ENCODE results near the gene CAMK2B. TPM values are rescaled to one million over a fixed set of nuclear protein-coding genes. Genes with fewer than 3 reads are reported as not detected.

The CAMK2B gene
- total RNA-seq, 2 experiments from 2014 or later, result not detected

DNA sequence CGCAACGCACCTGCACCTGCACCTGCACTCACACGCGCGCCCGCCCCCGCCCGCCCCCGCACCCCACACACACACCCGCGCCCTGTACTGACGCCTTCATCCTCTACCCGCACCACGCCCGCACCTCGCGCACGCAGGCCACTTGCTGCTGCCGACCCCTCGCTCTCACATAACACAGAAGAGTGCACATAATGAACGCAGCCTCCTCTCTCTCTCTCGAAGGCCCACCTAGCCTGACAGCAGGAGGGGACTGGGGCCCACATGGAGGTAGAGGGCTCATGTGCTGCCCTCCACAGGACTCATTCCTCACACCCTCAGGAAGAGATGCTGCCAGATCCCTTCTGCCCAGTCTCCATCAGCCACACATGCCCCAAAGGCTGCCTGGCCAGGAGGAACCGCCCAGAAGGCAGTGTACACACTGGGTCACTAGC lies 432 bp upstream of the CAMK2B start:
- Mint-ChIP-seq H3K27me3 (peaks cover 45% of the 10 kb centered on the region), H3K27ac (no peak overlapping the region), H3K9me3 (peaks cover 3% of the 10 kb centered on the region), H3K4me1 (peaks cover 7% of the 10 kb centered on the region), H3K4me3 (peak overlapping the region; percentile 62), H3K36me3 (ENCODE audit: low read depth) (no peaks in the 10 kb centered on the region)
- CTCF ChIA-PET, result no interaction called here
- POLR2A ChIA-PET, result no interaction called here
- DNase-seq, result peak; percentile 5

DNA sequence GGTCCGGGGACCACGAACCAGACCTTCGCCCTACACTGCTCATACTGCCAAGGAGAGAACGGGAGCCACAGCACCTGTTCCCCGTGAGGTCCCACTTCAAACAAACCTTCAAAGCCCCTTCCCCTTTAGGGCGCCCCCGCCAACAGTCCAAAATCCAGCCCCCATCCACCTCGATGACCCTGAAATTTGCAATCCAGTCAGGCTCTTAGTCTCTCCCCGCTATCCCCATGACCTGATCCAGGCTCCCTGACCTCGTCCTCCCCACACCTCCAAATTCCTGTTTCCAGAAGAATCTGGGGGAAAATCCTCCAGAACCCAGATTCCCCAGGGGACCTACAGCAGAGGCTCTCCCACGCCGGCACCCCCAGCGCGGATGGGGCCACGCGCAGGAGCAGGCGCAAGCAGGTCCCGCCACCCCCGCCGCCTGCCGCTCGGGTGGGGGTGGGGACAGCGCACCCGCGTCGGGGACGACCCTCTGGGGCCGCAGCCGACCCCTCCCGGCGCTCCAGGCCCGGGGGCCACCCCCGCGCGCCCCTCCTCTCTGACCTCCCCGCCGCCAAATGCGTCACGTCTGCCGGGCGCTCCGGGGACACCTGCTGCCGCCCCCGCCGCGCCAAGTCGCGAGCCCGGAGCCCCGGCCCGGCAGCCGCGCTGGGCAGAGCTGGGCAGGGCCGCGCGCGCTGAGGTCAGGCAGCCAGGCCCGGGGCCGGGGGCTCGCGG lies 753 bp downstream of the CAMK2B start:
- H3K27ac Mint-ChIP-seq, result no peak overlapping the region
- H3K4me3 Mint-ChIP-seq, result peak overlapping the region; percentile 37
- no peaks in the 10 kb centered on the region for H3K36me3 Mint-ChIP-seq (ENCODE audit: low read depth)
- ChIA-PET POLR2A (no interaction called here), CTCF (no interaction called here)
- peaks cover 7% of the 10 kb centered on the region for H3K4me1 Mint-ChIP-seq
- peaks cover 3% of the 10 kb centered on the region for H3K9me3 Mint-ChIP-seq
- no peak for DNase-seq
- H3K27me3 Mint-ChIP-seq, result peaks cover 45% of the 10 kb centered on the region

DNA sequence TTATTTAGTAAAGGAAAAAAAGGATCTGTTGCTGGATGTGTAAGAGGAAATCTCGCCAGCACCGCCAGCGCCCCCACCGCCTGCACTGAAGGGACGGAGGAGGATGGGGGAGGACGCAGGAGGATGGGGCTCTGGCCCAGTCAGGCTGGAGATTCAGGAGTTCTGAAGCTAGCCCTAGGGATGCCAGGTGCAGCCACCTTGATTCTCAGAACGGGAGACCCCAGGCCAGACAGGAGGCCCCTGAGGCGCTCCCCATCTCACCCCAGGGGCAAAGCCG lies 1.3 kb downstream of the CAMK2B start:
- POLR2A ChIA-PET, result no interaction called here
- Mint-ChIP-seq H3K36me3 (ENCODE audit: low read depth) (no peaks in the 10 kb centered on the region), H3K27ac (no peak overlapping the region), H3K9me3 (peaks cover 3% of the 10 kb centered on the region), H3K4me3 (peak overlapping the region; percentile 37), H3K27me3 (peaks cover 45% of the 10 kb centered on the region), H3K4me1 (peaks cover 7% of the 10 kb centered on the region)
- no peak for DNase-seq
- CTCF ChIA-PET, result no interaction called here

DNA sequence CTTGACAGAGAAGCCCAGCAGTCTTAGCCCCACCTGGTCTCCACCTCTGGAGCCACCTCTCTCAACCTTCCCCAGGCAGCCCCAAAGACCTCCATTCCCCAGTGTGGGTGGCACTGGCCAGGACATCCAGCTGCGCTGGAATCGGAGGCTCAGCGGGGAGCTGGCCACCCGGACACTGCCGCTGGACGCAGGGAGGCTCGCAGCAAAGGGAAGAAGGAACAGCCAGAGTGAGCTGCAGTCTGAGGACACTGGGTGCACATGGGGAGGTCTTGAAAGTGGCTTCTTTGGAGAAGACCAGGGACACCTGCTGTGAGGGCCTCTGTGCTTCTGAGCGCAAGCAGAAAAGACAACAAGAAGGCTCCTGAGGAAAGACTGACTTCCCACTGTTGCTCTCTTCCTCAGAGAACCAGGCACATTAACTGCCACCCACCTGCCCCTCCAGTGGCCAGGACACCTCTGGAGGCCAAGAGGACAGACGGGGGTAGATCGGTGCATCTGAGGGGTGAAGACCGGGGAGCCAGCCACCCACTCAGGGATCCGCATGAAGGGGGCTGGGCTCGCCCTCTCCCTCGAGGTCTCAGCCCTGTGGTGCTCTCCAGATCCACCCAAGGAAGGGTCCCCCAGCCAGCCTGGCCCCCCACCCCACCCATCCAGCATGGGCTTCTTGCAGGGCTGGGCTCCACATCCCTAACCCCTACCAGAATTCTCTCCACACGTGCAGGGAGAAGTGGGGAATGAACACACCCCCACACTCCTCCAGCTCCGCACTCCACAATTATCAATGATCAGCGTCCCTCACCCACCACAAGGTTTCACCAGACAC lies 1.8 kb downstream of the CAMK2B start:
- H3K4me3 Mint-ChIP-seq, result no peak overlapping the region
- ChIA-PET CTCF (no interaction called here), POLR2A (no interaction called here)
- H3K27ac Mint-ChIP-seq, result no peak overlapping the region
- no peaks in the 10 kb centered on the region for H3K36me3 Mint-ChIP-seq (ENCODE audit: low read depth)
- peaks cover 3% of the 10 kb centered on the region for H3K9me3 Mint-ChIP-seq
- peaks cover 45% of the 10 kb centered on the region for H3K27me3 Mint-ChIP-seq
- no peak for DNase-seq
- H3K4me1 Mint-ChIP-seq, result peaks cover 7% of the 10 kb centered on the region

DNA sequence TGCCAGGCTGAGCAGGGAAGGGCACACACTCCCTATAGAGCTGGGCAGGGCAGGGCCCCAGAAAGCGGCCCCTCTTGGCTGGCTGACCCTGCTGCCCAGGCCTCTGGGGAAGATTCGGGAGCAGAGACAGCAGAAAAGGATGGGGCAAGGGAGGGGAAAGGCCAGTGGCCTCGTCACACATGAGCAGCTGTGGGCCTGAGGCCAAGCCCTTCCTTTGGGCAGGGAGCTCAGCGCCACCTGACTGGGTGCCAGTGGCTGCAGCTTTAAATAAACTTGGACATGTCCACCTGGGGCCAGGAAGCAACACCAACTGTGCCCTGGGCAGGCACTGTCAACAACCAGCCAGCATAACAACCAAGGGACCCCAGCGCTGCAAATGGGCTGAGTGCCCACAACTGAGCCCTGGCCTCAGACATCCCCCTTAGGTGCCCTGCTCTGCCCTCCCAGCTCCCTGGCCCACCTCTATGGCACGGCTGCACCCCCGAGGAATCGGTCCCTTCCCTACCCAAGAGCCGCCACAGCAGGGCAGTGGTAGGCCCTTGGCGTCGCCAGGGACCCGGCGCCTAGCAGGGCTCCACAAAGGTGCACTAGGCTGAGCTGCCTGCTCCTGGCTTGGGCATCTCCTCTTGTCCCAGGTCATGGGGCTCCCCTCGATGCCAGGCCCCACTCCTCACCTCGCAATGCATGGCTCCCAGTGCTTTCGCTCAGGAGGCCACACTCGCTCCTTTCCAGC lies 2.6 kb downstream of the CAMK2B start:
- Mint-ChIP-seq H3K27ac (no peak overlapping the region), H3K9me3 (no peaks in the 10 kb centered on the region), H3K4me3 (no peak overlapping the region), H3K27me3 (peaks cover 40% of the 10 kb centered on the region), H3K4me1 (peaks cover 7% of the 10 kb centered on the region), H3K36me3 (ENCODE audit: low read depth) (no peaks in the 10 kb centered on the region)
- CTCF ChIA-PET, result interaction anchor here (0.6 kb wide), 1 partner anchor 58 kb away, joined by 3 read pairs; no protein-coding TSS in a partner anchor
- POLR2A ChIA-PET, result no interaction called here
- DNase-seq, result no peak

DNA sequence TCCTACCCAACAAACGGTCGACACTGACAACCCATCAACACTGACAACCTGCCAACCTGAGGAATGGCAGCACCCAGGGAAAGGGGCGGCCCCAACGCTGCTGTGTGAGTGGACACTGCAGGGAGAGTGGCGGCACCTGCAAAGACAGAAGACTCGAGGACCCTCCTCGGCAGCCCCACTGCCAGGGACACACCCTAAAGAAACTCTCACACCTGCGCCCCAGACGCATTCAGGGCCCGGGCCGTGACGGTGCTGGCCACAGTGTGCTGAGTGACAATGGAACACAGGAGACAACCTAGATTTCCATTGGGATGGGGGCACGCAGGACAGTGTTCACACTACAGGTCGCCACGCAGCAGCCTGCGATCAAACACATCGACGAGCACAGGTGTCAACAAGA lies 3.6 kb downstream of the CAMK2B start:
- ChIA-PET POLR2A (no interaction called here), CTCF (no interaction called here)

DNA sequence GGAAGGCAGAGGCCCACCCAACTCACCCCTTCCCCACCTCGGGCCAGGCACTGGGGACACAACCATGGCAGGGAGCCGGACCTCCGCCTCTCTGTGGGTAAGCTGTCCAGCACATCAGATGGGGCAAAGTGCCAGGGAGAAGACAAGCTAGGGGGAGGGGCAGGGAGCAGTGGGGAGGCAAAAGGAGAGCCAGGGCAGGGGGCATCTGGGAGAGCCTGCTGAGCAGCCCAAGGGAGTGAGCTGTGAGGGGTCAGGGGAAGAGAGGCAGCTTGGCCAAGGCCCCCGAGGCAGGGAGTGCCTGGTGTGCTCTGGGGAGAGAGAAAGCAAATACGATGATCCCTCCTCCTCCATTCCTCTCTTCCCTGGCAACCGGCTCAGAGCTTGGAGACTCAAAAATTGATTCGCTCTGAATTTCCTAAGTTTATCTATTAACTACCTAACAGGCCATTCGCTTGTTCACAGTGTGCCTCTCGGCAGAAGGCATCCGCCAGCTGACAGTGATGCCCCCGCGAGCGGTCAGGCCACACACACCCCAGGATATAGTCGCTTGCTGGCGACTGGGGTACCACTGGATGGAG lies 4.5 kb downstream of the CAMK2B start:
- Mint-ChIP-seq H3K4me3 (no peak overlapping the region), H3K36me3 (ENCODE audit: low read depth) (no peaks in the 10 kb centered on the region), H3K27ac (no peak overlapping the region), H3K4me1 (peaks cover 6% of the 10 kb centered on the region), H3K27me3 (peaks cover 31% of the 10 kb centered on the region), H3K9me3 (no peaks in the 10 kb centered on the region)
- ChIA-PET CTCF (interaction anchor here (0.7 kb wide), 1 partner anchor 17 kb away, joined by 5 read pairs; no protein-coding TSS in a partner anchor), POLR2A (interaction anchor here (0.6 kb wide), 1 partner anchor 51 kb away, joined by 3 read pairs; no protein-coding TSS in a partner anchor)
- no peak for DNase-seq

More for the DNA sequence above, 3.6 kb downstream of the CAMK2B start:
- Mint-ChIP-seq H3K4me1 (peaks cover 7% of the 10 kb centered on the region), H3K27ac (no peak overlapping the region), H3K36me3 (ENCODE audit: low read depth) (no peaks in the 10 kb centered on the region), H3K4me3 (no peak overlapping the region), H3K27me3 (peaks cover 32% of the 10 kb centered on the region), H3K9me3 (no peaks in the 10 kb centered on the region)
- no peak for DNase-seq

DNA sequence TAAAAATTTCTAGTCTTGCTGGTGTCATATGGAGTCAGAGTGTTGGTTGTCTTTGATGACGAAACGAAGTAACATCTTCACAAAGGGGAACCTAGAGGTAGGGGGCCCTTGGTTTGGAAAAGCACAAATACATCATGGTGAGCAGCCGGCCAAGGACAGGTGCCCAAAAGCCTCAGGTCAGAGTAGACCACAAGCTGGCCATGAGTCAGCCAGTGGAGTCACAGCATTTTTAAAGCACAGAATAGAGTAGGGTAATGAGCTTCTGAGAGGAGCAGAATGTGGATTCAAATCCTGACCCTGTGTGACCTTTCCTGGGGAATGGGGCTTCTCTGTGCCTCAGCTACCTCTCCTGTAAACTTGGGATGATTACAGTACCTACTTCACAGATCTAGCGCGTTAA lies 5.3 kb downstream of the CAMK2B start:
- no peak for DNase-seq
- H3K27ac Mint-ChIP-seq, result no peak overlapping the region
- H3K36me3 Mint-ChIP-seq (ENCODE audit: low read depth), result no peaks in the 10 kb centered on the region
- H3K4me1 Mint-ChIP-seq, result peaks cover 4% of the 10 kb centered on the region
- no peak overlapping the region for H3K4me3 Mint-ChIP-seq
- ChIA-PET POLR2A (interaction anchor here (0.6 kb wide), 1 partner anchor 52 kb away, joined by 3 read pairs; no protein-coding TSS in a partner anchor), CTCF (interaction anchor here (0.7 to 1.7 kb wide), 2 partner anchors 10 to 25 kb away, joined by 3 to 6 read pairs; no protein-coding TSS in a partner anchor)
- peaks cover 31% of the 10 kb centered on the region for H3K27me3 Mint-ChIP-seq
- no peaks in the 10 kb centered on the region for H3K9me3 Mint-ChIP-seq

DNA sequence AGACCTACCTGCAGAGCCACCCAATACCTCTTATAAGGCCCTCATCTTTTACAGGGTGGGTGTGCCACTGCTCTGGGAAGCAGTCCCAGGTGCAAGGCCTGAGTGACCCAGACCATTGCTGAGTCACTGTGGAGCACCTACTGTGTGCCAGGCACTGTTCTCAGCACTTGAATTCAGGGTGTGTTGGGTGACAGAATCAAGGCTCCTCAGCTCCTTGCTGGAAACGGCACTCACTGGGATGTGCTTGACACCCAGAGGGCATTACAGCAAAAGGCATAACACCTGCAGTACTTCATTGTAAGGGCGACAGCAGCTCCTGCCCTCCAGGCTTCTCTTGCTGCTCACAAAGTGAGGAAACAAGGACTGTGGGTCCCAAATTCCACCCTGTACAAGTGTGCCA lies 7.1 kb downstream of the CAMK2B start:
- no peak overlapping the region for H3K4me3 Mint-ChIP-seq
- no peaks in the 10 kb centered on the region for H3K36me3 Mint-ChIP-seq (ENCODE audit: low read depth)
- ChIA-PET POLR2A (no interaction called here), CTCF (interaction anchor here (1.7 kb wide), 1 partner anchor 12 kb away, joined by 3 read pairs; no protein-coding TSS in a partner anchor)
- no peaks in the 10 kb centered on the region for H3K4me1 Mint-ChIP-seq
- H3K27ac Mint-ChIP-seq, result no peak overlapping the region
- DNase-seq, result no peak
- no peaks in the 10 kb centered on the region for H3K9me3 Mint-ChIP-seq
- peaks cover 31% of the 10 kb centered on the region for H3K27me3 Mint-ChIP-seq

DNA sequence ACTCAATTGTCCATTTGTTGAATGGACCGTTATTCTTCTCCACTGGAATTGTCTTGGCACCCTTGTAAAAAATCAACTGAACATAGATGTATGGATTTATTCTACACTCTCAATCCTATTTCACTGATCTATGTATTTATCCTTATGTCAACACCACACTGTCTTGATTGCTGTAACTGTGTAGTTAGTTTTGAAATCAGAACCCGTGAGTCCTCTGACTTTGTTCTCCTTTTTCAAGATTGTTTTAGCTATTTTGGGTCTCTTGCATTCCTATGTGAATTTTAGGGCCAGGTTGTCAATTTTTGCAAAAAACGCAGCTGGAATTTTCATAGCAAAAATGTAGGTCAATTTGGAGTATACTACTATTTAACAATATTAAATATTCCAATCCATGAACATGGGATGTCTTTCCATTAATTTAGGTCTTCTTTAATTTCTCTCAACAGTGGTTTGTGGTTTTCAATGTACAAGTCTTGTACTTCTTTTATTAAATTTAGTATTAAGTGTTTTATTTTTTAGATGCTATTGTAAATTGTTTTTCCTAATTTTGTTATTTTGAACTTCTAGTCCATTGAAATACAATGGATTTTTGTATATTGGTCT lies 10.0 kb downstream of the CAMK2B start:
- DNase-seq, result no peak
- POLR2A ChIA-PET, result no interaction called here
- CTCF ChIA-PET, result interaction anchor here (0.5 kb wide), 1 partner anchor 260 kb away, joined by 3 read pairs; no protein-coding TSS in a partner anchor
- Mint-ChIP-seq H3K9me3 (no peaks in the 10 kb centered on the region), H3K36me3 (ENCODE audit: low read depth) (no peaks in the 10 kb centered on the region), H3K4me3 (no peak overlapping the region), H3K4me1 (no peaks in the 10 kb centered on the region), H3K27ac (no peak overlapping the region), H3K27me3 (peaks cover 28% of the 10 kb centered on the region)

DNA sequence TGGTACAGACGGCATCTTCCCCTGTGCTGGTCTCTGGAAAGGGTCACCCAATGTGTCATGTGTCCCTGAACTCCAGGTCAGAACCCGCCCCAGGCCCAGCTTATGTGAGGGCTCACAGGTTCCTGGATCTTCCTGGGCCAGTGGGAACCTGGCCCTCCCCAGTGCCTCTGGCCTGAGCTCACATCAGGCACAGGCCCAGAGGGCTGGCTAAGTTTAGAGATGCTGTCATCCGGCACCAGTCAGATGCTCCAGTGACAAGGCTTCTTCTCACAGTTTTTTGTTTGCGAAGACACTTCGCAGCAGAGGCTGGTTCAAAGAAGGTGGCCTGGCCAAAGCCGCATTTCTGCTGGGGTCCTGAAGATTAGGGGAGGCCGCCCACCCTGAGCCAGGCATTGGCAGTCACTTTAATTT lies 11.8 kb downstream of the CAMK2B start:
- Mint-ChIP-seq H3K36me3 (ENCODE audit: low read depth) (no peaks in the 10 kb centered on the region), H3K4me3 (no peak overlapping the region), H3K9me3 (no peaks in the 10 kb centered on the region), H3K4me1 (peaks cover 3% of the 10 kb centered on the region), H3K27ac (no peak overlapping the region), H3K27me3 (peaks cover 32% of the 10 kb centered on the region)
- peak; percentile 4 for DNase-seq
- ChIA-PET POLR2A (no interaction called here), CTCF (no interaction called here)

DNA sequence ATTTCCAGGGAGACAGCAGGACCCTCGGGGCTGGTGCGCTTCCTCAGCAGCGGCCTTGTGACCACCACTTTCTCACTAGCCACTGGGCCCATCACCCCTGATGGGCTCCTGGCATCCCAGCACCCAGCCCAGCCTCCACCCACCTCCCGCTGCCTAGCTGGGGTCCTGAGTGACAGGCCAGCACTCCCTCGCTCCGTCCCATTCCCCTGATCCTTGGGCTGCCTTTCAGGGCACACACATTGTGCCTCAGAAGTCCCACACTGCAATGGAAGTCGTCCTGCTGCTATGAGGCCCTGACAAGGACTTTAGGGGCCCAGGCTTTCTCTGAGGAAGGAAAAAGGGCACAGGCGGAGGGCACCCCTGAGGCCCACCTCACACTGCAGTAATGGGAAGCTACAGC lies 12.4 kb downstream of the CAMK2B start:
- DNase-seq, result no peak
- H3K36me3 Mint-ChIP-seq (ENCODE audit: low read depth), result no peaks in the 10 kb centered on the region
- no peak overlapping the region for H3K27ac Mint-ChIP-seq
- no peak overlapping the region for H3K4me3 Mint-ChIP-seq
- ChIA-PET POLR2A (no interaction called here), CTCF (no interaction called here)
- no peaks in the 10 kb centered on the region for H3K9me3 Mint-ChIP-seq
- peaks cover 3% of the 10 kb centered on the region for H3K4me1 Mint-ChIP-seq
- peaks cover 32% of the 10 kb centered on the region for H3K27me3 Mint-ChIP-seq
